A204.1 (cell line): ENCODE data around the gene WWOX.

ENCODE experiments used
- FAIRE-seq: peaks from 2 replicates; lab custom pipeline; 2012; peaks lifted over from hg19 to GRCh38; lab: Jason Lieb, UNC

Gene WWOX

DNA sequence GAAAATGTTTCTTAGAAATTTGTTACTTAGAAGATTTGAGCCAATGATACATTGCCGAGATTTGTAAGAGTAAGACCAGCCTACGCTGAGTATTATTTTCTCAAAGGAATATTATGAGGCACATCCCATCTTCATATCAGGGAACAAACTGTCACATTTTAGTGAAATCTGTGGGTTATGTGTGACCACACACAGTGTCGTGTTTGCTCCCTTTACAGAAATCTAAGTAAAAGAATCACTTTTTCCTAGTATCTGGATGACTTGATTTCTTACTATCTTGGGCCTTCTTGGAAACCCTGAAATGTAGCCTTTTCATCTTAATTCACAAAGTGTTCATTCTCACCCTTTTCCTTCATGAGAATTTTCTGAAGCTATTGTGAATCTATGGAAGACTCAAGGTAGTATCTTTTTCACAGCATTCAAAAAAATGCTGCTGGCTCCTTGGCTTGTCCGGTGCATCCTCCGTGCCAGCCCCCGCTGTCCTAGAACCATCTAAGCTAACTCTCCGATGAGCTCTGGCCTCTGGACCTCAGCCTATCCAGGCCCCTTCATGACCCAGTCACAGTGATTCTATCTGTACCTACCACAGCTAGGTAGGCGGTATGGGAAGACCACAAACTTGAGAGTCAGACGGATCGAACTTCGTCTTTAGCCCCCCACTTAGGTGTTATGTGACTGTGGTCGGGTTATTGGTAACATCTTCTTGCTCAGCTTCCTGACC, 976.8 kb downstream of the WWOX start:
- no peak for FAIRE-seq

DNA sequence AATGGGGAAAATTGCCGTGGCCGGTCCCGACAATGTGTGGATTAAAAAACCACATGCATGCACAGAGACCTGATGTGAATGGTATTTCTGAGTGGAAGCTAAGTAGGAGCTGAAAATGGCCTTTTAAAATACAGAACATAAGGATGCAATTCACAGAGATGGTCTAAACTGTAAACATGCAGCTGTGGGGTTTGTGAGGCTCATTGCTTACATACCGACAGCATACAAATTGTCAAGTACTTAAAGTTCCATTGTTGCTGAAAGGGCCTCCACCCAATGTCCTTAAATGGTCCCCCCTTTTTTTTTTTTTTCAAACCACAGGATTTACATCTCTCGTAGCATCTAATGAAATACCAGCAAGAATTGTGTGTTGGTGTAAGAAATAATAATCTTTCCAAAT, 977.9 kb downstream of the WWOX start:
- no peak for FAIRE-seq

DNA sequence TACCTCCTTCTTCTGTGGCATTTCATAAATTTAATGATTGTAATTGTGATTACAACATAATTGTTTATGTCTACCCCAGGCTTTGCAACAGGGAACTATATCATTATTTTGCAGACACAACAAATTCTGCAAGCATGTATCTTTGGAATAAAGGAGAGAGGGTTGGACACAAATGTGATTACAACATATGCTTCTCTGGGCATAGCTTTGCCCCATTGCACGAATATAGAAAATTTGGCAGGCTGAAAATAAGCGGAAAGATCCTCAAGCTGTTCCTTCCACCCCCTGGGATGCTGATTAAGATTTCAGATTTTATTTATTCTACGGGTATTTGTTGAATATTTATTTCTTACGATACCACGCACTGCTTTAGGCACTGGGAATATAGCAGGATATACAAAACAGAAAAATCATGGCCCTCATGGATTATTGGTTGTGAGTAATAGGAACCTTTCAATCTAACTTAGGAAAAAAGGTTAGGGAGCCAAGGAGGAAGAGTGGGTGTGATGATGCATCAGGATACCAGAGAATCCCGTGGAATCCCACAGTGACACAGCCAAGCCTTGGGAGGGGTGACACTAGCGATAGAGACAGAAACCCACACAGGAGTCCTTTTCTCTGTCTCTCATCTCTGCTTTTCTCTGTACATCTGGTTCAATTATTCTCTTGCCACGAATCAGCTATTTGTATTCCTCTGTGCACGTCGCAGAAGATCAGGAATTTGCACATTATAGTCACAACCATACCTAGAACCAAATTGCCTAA, 980.4 kb downstream of the WWOX start:
- no peak for FAIRE-seq

DNA sequence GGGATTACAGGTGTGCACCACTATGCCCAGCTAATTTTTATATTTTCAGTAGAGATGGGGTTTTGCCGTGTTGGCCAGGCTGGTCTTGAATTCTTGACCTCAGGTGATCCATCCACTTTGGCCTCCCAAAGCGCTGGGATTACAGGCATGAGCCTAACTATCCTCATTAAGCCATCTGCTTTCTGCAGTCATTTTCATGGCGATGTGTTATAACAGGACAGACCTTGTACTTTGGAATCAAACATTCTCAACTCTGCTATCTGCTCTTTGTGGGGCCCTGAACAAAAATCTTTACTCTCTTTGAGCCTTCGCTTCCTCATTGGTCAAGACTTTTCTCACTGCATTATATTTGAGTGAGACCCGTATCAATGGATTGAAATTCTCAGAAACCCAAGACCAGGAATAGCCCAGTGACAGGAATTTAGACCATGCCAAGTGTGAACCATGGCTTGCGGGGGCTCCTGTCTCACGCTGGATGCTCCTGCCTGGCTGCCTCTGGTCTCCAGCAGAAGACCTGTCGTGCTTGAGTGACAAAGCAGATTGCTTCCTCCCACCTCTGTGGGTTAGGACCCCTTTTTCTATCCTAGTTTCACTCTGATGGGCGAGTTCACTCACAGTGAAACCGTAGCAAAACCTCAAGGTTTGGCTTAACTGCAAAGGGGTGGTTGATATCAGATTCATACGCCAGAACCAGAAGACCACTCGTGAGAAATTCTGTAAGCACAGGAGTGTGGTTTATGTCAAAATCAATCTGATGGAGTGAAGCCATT, 982.0 kb downstream of the WWOX start:
- FAIRE-seq: no peak

DNA sequence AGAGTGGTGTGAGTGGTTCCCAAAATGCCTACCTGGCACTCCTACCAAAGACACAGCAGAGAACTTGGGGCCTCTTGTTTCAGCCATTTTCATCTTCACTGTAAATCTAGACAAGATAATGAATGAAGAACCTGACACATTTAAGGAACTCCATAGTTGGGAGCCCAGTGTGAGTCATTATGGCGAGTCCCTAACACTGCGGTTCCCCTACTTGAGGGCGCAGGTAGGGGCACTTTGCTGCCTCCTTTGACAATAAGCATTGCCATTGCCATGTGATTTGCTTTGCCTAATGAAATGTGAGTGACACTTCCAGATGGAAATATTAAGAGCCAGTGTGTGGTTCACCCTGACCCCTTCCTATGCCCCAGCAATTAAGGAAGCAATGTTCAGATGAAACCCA, 983.5 kb downstream of the WWOX start:
- no peak for FAIRE-seq

DNA sequence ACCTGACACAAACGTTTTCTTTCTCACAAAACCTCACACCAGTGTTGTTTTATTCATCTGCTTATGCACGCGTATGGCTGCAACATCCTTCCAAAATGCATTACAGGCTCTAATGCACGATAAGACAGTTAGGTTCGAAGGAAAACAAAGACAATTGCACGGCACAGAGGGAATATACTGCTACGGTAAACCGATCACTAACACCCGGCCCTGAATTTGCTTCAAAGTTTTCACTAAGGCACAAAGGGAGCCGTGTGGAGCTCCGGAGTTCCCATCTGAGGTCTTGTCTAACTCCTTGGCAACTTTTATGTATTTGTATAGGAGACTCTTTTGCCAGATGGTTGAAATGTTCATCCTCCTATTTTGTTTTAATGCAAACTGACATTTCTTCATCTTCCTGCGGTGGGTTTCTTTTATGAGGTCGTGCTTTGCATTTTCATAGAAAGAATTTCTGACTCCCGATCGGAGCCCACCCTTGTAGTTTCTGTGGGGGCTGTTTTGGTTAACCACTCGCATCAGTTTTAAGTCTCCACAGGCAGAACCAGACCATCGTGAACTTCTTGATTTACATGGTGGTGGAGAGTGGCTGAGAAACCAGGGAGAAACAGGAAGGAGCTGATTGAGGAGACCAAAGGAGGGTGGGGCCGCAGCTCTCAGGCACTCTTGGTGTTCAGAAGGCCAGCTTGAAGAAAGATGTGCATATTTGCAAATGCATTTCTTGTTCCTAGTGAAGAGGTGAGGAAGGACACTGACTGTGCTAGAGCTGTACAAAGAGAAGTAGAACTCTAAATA, 984.2 kb downstream of the WWOX start:
- FAIRE-seq: no peak

DNA sequence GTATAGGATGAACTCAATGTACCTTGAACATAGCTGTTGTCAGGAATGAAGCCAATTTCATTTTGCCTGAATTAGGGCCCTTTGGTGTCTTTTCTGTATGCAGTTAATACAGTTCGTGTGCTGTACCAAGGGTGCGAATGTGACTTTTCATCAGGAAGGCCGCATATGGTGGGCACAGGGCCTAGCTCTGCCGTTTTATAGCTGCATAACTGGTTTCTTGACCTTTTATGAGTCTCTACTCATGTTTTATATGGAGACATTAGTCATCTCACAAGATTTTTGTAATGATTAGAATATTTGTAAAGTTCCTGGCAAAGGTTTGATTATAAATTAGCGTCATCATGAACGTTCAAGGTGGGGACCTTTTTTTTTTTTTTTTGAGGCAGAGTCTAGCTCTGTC, 989.5 kb downstream of the WWOX start:
- no peak for FAIRE-seq

DNA sequence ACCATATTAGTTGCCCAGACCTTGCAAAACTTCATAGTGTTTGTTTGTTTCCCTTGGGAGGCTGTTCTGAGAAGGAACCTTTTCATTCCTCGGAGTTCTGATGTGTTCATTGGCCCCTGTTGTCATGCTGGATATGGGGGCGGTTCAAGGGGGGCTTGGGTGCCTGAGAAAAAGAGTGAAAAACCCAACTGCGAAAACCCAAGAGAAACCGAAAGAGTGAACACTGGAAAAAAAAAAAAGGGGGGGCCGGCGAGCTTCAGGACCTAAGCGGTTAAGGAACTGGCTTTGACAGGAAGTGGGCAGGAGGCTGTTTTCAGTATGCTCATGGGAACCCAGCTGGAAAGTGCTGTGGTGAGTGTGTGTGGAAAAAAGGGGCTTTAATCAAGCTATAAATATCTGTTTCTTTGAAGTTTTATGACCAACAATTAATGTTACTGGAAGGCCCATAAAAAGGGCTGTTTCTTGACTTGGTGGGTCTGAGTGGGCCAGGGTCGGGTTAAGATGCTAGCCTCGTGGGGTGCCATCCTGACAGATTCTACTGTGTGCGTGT, 990.4 kb downstream of the WWOX start:
- FAIRE-seq: no peak

DNA sequence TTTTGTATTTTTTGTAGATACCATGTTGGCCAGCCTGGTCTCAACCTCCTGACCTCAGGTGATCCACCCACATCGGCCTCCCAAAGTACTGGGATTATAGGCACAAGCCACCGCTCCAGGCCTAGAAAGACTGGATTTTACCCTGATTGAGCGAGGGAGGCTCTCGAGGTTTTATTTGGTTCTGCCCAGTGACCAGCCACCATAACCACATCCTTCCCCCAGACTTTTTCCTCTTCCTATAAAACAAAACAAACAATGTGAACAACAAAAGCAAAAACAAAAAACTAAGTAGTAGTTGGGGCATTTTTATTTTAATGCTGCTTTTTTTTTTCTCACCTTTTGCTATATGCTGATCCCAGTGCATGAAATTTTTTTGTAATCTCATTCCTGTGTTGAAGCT, 991.5 kb downstream of the WWOX start:
- no peak for FAIRE-seq

DNA sequence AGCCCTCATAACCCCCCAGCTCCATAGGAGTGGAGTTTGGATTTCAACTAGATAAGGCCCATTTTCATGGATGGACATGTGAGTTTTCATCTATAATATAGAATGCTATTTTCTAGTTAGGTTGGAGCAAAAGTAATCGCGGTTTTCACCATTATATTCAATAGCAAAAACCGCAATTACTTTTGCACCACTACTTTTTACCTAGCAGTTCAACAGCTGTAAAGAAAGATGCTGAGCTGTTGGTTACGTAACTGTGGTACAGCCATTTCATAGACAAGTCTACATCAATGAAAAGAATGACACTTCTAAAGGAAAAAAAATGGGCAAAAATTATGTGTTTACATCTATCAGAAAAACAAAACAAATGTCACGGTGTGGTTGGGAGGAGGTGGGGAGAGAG, 993.4 kb downstream of the WWOX start:
- FAIRE-seq: no peak

DNA sequence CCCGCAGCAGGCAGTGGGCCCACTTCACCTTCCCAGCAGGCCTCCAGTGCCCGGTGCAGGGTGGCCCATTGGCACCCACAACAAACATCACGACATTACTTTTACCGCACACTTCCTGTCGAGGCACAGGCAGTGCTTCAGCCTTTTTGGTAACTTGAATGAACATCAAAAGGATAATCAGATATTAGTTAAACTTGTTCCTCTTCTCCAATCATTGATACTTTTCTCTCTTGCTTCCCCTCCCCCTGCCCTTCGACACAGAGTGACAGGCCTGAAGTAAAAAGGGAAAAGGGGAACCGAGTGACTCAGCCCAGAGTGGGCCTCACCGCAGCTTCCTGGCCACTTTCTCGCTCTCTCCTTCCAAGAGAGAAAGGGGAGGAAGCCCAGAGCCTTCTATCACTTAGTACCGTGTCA, 994.1 kb downstream of the WWOX start:
- FAIRE-seq: no peak

DNA sequence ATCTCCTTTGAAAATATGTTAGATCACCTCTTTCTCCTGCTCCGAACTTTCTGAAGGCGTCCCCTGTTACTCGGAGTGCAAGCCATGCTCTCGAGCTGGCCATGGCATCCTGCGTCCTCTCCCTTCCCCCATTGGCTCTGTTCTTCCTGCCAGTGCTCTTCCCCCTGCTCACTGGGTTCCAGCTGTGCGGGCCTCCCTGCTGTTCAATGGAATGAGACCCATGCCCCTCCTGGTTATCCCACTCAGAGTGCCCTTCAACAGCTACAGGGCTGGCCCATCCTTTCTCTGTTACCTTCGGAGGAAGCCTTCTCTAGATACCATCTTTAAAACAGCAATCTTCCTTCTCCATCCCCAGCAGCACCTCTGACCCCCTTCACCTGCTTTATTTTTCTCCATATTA, 996.8 kb downstream of the WWOX start:
- no peak for FAIRE-seq

DNA sequence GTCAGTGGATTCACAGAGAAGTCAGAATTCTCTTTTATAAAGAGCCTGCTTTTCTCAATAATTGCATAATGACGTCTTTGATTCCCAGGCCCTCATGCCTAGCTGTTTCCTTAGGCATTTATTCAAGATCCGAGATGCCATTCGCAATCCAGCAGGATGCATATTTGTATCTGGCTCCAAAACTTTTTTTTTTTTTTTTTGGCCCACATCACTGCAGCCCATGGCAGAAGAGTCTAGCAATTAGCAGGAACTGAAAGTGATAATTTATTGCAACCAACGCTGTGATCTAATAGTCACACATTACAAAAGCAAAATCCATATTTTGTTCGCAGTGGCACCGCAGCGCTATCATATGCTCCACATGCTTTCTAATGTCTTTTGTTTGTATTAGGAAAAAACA, 997.7 kb downstream of the WWOX start:
- FAIRE-seq: no peak

DNA sequence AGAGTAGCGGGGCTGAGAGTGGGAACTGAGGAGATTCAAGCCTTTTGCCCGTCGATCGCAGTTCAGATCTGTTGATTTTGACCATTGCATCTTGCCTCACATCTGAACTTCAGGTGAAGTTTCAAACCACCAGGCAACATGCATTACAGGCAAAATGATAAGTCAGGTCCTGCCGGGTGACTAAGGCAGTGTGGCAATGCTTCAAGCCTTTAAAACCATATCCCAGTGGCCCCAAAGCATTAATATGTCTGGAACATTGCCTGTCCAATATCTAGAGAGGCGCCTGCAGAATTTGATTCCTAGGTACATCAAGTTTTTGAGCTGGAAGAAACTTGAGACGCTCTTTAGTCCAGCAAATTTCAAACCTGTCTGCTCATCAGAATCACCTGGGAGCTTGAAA, 998.3 kb downstream of the WWOX start:
- no peak for FAIRE-seq

DNA sequence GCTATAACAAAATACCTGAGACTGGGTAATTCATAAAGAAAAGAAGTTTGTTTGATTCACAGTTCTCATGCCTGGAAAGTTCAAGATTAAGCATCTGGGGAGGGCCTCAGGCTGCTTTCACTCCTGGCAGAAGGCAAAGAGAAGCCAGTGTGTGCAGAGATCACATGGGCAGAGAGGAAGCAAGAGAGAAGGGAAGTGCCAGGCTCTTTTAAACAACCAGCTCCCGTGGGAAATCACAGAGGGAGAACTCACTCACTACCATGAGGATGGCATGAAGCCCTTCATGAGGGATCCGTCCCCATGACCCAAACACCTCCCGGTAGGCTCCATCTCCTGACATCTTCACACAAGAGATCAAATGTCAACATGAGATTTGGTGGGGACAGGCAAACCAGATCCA, 999.5 kb downstream of the WWOX start:
- FAIRE-seq: no peak

DNA sequence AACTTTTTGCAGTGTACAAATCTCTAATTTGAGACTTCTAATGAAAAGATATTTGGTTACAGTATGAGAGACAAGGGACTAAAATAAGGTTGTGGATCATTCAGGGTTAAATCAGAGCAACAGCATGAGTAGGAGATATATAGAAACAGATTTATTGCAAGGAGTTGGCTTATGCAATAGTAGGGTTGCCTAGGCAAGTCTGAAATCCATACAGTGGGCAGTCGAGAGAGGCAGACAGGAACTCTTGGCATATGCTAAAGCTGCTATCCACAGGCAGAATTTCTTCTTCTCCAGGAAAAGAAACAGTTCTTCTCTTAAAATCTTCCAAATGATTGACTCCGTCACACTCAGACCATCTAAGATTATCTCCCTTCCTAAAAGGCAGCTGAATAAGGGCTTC, 1000.3 kb downstream of the WWOX start:
- FAIRE-seq: no peak

DNA sequence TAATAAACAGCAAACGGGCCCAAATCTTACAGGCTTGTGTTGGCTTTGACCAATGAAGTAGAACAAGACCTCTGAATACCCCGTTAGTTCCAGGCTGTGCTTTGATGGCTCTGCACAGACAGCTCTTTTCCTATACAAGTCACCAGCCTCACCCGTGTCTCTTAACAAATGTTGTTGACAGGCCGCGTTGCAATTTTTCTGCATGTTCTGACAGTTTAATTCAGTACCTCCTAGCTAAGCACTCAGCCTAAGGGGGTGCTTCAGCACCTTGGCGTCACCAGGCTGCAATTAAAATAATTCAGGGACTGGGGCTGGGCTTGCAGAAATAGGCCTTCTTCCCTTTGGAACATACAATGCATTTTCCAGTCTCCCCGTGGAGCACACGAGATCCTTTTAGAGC, 1001.0 kb downstream of the WWOX start:
- FAIRE-seq: no peak

DNA sequence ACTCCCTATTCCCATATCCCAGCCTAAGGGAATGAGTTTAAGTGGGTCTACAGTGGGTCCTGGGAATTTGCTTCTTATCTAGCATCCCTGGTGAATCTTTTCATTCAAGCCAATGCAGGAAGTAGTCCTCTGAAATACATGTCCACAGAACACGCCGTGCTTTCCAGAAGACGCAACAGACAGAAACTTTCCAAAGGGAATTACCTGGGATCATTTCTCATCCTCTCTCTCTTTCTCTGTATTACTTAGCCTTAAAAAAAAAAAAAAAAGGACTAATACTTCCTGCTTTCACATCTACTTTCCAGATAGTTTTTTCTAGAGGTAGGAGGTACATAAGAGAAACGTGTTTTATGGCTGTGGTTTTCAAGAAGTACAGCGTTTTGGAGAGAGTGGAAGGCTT, 1002.0 kb downstream of the WWOX start:
- no peak for FAIRE-seq

DNA sequence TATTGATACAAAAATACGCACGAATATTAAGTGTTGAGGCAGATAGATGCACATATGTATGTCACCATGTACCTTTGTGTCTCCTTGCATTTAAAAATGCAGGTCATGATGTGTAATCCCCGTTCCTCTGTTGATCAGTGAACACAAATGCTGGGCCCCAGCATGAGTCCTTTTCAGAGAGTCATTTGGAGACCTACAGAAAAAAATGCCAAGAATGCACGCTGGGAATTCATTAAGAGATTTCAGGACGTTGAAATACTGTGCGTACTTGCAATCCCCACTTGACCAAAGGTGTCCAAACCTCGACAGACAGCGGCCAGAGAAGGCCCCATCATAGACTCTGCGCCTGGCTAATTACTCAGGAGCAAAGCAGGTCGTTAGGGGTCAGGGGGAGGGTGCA, 1005.1 kb downstream of the WWOX start:
- FAIRE-seq: no peak

DNA sequence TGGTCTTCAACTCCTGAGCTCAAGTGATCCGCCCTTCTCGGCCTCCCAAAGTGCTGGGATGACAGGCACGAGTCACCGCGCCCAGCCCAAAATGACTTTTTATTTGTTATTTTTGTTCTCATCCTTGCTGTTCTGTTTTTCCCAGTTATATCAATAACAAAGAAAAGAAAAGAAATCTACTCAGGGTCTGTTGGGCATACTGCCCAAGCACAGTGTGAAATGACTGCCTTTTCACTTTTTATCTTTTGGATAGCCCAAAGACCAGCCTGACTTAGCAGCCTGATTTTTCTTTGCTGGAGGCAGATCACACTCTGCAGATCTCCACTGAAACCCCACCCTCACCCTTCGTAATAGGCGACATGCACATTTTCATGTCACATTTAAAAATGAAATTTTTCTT, 1007.8 kb downstream of the WWOX start:
- no peak for FAIRE-seq

DNA sequence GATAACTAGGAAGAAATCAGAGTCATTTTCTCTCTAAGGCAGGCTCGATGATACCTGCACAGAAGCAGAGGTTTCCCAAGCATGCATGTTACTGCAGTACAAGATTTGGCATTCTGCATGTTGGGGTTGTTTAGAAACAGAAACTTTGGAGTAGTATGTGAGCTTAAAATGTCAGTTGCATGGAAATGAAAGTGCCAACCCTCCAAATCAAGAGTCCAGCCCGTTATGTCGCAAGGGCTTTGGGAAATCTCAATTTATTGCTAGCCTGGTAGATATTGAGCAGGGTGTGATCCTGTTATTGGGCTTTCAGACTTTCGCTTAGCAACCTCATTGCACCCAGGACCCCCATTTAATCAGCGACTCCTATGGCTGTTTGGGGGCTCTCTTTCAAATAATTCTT, 1010.3 kb downstream of the WWOX start:
- FAIRE-seq: no peak

DNA sequence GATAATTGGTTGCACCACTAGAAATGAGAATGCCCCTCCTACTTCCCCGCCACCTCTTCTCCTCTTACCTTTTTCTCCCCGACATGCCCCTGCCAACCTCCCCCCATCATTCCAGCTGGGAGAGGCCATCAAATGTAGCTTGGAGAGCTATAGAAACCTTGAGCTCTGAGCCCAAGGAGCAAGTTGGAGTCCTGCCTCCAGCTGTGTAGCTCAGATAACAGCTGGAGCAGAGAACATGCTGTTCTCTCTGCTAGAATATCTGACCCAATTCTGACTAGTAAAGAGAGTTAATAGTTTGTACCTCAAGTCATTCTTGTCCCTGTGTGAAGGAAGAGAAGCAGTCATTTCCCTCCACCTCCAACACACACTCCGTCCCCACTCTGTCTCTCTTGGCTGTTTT, 1010.8 kb downstream of the WWOX start:
- FAIRE-seq: no peak
